ENCODE data around the gene SIRT3.

DNA sequence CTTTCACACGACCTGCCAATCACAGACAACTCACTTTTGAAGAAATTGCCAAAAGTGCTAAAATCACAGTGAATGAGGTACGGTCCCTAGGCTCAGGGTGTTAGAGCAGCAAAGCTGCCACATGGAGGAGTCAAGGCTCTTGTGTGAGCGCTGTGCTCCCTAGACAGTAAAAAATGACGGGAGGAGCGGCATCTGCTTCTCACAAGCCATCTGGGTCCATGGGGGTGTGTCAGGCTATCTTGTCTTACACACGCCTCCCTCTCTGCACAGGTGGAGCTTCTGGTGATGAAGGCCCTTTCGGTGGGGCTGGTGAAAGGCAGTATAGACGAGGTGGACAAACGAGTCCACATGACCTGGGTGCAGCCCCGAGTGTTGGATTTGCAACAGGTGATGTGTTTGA, 15.4 kb upstream of the SIRT3 start:
- TF ChIP-seq POLR2A (IDR thresholded peaks at IDR 0.05): no peak
- TF ChIP-seq, protein P1, sequence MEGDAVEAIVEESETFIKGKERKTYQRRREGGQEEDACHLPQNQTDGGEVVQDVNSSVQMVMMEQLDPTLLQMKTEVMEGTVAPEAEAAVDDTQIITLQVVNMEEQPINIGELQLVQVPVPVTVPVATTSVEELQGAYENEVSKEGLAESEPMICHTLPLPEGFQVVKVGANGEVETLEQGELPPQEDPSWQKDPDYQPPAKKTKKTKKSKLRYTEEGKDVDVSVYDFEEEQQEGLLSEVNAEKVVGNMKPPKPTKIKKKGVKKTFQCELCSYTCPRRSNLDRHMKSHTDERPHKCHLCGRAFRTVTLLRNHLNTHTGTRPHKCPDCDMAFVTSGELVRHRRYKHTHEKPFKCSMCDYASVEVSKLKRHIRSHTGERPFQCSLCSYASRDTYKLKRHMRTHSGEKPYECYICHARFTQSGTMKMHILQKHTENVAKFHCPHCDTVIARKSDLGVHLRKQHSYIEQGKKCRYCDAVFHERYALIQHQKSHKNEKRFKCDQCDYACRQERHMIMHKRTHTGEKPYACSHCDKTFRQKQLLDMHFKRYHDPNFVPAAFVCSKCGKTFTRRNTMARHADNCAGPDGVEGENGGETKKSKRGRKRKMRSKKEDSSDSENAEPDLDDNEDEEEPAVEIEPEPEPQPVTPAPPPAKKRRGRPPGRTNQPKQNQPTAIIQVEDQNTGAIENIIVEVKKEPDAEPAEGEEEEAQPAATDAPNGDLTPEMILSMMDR (IDR thresholded peaks at IDR 0.05): no peak

Data from transverse colon (tissue), 3 donors.